Omental fat pad (tissue), 4 donors: ENCODE results near the gene PUM2. TPM values are rescaled to one million over a fixed set of nuclear protein-coding genes. Genes with fewer than 3 reads are reported as not detected.

Experiments used
- ATAC-seq: fragments of 150-250 bp; one replicate; pipeline ENCODE4 v1.9.1; 2016; ENCODE audit warnings: mild to moderate bottlenecking, moderate library complexity; ENCODE audit not compliant: low FRiP score
- DNase-seq: peaks from one replicate; pipeline ENCODE4 v3.0.0-alpha.2; 2019; ENCODE audit warnings: low spot score
- CTCF ChIP-seq, 3 donors: fragments of 450-650 bp; IDR thresholded peaks; one replicate each; pipeline ENCODE4 v1.5.1; 2016 to 2017; ENCODE audit warnings: antibody characterized with exemption in 3 of 3, mild to moderate bottlenecking in 3 of 3, moderate library complexity in 2 of 3
- total RNA-seq, 4 donors: library from RNA; depleted of rRNA; stranded (reverse); fragments of >200 nt; gene quantifications; one replicate each; pipeline ENCODE4 v1.1.0, GENCODE V29; 2016

PUM2 gene
- total RNA-seq, 4 donors from 2014 or later = 42.3 to 72.4 (median 57.8) TPM

GRCh38 chr2:20211860-20212458 is 138.7 kb downstream of the PUM2 start:
- TF ChIP-seq CTCF (IDR thresholded peaks at IDR 0.05) = no peak
- DNase-seq (no peak), ATAC-seq (no peak)

GRCh38 chr2:20211420-20211819 is 139.2 kb downstream of the PUM2 start:
- DNase-seq (no peak), ATAC-seq (no peak)
- TF ChIP-seq CTCF (IDR thresholded peaks at IDR 0.05) = no peak

GRCh38 chr2:20210462-20210861 is 140.2 kb downstream of the PUM2 start:
- DNase-seq = no peak
- no peak for TF ChIP-seq CTCF (IDR thresholded peaks at IDR 0.05)
- ATAC-seq = no peak

GRCh38 chr2:20209373-20210109 is 141.1 kb downstream of the PUM2 start:
- ATAC-seq (no peak), DNase-seq (no peak)
- TF ChIP-seq CTCF (IDR thresholded peaks at IDR 0.05) = no peak

- ATAC-seq (no peak), DNase-seq (no peak)
- TF ChIP-seq CTCF (IDR thresholded peaks at IDR 0.05) = no peak
Observed at GRCh38 chr2:20208476-20208859, 142.2 kb downstream of the PUM2 start.

- no peak for TF ChIP-seq CTCF (IDR thresholded peaks at IDR 0.05)
- no peak for ATAC-seq
- DNase-seq = no peak
Observed at GRCh38 chr2:20207051-20207450, 143.6 kb downstream of the PUM2 start.
